HG03342 (cell line): Measurements from ENCODE around the gene BACH2.
A peak's percentile ranks its signal among the peaks of the same experiment; 100 is the strongest.

ENCODE experiments used
- ATAC-seq: cut with Tn5 transposase; IDR thresholded peaks from one replicate; pipeline ENCODE4 v1.9.1; 2021; ENCODE audit warnings: mild to moderate bottlenecking, moderate library complexity; ENCODE audit not compliant: unreplicated experiment

The BACH2 gene

GRCh38 chr6:90302320-90302719, 5.7 kb upstream of the BACH2 start:
- no peak for ATAC-seq

DNA sequence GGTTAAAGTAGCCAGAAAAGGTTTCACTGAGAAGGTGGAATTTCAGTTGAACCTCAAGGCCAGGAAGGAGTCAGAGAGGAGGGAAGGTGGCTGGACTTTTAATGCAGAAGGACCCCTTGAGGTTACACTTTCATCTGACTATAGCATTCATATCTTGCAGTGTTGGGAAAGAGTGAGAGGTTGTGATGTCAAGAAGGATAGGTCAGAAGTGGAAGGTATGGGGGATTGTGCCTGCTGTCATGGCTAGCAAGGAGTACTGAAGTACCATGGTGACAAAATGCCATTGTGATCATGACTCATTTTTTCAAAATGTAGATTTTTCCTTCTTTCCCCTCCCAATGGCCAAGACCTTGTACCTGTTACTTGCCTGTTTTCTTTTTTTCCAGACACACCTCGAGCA, 5.2 kb upstream of the BACH2 start:
- ATAC-seq, result no peak

GRCh38 chr6:90298459-90299053, 1.9 kb upstream of the BACH2 start:
- no peak for ATAC-seq

GRCh38 chr6:90297867-90298381, 1.3 kb upstream of the BACH2 start:
- ATAC-seq, result no peak

GRCh38 chr6:90297115-90297866, 648 bp upstream of the BACH2 start:
- ATAC-seq, result no peak

GRCh38 chr6:90295854-90296340, 746 bp downstream of the BACH2 start:
- peak; percentile 39 for ATAC-seq

DNA sequence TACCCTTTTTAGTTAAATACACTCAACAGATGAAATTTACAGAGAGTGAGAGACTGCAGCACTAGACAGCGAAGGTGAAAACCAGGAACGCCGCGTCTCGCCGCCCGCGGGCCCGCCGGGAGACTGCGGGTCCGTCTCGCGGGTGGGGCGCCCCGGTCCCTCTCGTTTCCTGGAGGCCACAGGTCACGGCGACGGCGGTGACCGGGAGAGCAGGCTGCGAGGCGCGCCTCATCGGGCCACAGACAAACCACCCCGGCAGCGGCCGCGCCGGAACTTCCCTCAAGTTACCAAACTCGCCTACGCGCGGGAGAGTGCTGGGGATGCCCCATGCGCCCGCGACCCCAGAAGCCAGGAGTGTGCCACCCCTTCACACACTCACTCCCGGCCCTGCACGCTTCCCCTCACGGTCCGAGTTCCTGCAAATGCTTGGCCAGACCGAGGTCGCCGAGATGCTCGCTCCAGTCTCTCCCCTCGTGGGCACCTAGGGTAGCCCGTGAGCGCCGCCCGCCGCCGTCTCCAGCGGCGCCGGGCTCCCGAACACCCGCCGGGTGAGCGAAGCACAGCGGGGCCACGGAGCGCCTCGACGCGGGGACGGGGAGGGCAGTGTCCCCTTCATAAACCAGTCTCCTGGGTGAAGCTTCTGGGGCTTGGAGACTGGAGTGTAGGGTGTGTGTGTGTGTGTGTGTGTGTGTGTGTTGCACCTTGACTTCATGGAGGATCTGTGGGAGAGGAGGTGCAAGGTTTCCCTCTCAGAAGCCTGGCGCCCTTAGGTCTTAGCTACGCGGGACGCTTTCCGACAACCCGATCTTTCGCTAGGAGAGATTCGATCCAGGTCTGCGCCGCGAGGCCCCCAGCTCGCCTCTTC, 1.4 kb downstream of the BACH2 start:
- ATAC-seq, result no peak

DNA sequence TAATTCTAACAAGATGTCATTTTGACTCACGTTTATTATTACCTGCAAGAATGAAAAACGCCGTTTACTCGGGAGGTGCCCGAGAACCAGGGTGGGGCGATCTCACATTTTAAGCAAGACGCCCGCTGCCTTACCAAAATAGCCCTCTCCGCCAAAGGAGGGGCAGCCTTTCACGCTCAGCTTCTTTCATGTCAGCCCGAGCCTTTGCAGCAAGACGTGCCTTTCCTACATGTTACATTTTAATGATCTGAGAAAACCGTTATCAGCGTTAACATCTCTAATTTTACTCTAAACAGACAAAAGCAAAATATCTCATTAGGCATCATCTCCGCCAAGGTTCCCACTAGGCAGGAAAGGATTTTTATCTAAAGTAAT, 2.0 kb downstream of the BACH2 start:
- no peak for ATAC-seq

DNA sequence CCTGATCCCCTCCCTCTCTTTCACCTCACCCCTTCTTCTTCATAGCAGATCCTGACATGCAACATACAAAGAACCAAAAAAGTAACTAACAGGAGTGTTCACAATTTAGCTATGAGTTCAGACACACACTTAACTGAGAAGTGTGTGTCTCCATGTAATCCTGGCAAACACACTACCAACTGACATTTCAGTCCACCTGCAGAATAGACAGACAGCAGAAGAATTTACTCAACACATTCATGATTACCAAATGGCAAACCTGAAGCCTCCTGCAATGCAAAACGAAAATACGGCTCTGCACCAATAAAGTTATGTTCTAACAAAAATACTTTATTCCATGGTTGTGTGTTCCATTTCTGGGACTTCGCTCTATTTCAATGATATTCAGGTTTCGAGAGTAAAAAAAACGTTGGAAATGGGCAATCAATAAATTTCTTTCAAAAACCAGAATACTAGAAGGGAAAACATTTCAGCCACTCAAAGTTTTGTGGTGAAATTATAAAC, 2.6 kb downstream of the BACH2 start:
- ATAC-seq, result no peak

DNA sequence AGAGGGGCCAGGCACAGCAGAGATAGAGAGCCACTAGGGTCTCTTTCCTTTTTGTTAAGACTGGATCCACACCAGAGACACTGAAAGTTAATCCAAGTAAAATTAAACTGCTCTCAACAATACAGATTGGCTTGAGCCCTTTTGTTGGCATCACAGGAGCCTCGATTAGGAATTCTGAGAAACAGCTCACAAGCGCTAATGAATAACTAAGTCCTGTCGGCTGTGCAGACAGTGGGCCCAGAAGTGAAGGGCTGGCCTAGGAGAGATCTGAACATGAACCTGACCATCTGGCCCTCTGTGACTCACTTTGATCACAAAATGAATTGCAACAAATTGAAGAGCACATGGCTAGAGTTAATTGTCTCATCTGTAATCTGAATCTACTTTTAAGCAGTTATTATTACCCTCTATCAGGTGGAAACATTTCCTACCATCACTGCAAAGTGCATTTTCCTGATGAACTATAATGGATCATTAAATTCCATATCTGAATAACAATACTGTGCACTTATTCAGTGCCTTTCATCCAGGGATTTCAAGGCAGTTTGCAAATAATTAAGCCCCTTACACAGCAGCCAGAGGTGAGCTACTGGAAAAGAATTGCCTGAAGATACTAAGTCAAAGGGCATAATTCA, 3.2 kb downstream of the BACH2 start:
- no peak for ATAC-seq

- no peak for ATAC-seq
Measured at GRCh38 chr6:90291565-90291964, 5.1 kb downstream of the BACH2 start.

GRCh38 chr6:90290811-90291420, 5.7 kb downstream of the BACH2 start:
- no peak for ATAC-seq

DNA sequence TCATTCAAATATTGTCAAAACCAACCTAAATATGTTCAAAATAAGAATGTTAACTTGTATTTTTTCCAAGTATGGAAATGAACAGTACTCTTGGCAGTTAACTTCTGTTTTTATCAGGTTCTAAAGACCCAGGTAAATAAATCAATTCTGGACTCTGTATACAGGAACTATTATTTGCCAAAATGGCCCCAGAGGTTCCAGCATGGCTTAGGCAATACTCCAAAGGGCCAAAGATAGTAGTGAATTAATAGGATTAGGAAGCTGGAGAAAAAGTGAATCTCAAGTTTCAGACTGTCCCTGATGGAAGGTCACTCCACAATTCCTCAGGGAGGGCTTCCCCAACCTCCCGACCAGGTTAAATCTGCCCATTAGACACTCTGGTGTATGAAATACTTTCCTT, 6.7 kb downstream of the BACH2 start:
- no peak for ATAC-seq

GRCh38 chr6:90288404-90288803, 8.2 kb downstream of the BACH2 start:
- ATAC-seq, result no peak

DNA sequence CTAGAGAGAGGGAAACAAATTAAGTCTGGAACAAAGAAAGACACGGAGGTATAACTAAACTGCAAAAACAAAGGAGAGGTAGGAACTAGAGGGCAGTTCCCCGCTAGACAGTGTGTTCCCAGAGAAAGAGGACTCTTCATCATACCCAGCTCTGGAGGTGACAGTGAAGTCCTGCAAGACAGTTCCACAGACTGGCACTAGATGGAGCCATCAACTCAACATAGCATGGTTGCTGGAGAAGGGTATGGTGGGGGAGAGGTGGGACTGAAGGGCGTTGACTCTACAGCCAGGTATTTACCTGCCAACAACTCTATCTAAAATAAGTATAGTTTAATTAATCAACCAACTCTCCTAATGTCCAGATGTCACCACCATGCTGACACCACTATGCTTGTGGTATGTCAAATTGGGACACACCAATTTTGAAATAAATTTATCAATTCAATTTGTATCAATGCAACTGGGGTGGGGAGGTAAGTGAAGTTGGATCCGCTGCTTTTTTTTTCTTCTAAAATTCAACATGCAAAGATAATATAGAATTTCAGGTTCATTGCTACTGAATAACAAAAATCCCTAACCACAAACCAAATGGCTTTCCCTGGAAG, 9.7 kb downstream of the BACH2 start:
- ATAC-seq, result no peak

- ATAC-seq, result peak; percentile 69
Measured at GRCh38 chr6:90285611-90286381, 10.8 kb downstream of the BACH2 start.

DNA sequence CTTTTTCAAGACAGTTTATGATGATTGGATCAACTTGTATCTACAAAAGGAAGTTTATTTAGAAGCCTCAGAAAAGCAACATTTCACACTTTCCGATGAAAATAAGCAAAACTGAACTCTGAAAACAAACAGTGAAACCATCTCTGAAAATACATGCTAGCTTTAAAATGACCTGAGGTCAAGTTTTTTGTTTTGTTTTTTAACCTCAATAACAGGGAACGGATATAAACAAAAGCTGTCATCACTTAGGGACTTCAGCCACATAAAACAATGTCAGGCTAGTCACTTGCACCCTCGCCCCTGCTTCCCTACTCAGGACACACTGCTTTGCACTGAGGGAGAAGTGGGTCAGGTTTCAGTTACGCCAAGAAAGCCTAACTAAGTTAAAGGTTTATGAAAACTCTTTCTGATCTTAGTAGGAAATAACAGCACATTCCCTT, 11.6 kb downstream of the BACH2 start:
- ATAC-seq, result peak; percentile 29

DNA sequence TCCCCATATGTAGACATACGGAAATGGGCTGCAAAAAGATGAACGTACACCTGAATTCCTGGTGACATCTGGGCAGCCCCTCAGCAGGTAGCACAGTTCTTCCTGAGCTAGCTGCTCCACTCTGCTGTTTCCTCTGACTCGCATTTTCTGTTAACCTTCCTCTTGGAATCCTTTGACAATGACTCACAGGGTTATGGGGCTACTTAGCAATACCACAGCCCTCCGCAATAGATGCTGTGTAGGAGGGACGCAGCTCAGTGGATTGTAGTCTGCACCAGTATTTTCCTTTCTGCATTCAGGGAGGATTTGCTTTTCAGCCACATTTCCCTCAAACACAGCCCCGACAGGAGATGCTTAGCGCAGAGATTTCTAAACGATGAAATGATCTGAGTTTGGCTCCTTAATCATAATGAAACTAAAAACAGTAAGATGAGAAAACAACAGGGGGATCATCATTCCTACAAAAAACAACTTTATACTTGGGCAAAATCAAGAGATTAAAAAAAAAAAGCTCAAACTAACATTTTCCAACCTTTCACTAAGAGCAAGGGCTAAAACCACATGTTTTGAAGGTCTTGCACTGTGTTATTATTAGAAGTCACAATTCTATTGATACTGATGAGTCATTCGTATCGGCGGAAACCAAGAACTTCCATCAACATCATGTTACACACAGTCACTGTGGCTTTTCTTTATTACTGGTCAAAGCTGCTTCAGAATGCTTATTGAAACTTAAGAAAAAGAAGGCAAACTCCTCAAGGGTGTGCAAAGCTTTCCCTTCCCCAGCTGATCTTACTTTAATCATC, 12.2 kb downstream of the BACH2 start:
- peak; percentile 75 for ATAC-seq
